IPS-NIHi7 (cell line): ENCODE data around the gene SPIB.
"Not testable (repeated sequence)": the region's sequence is repeated elsewhere in the genome, so short reads cannot be mapped to it uniquely, and the experiment has no call there.

Source experiments
- DNase-seq: peaks from one replicate; pipeline ENCODE4 v3.0.0; 2012; ENCODE audit warnings: mixed read lengths; ENCODE audit errors: extremely low spot score

SPIB gene

GRCh38 chr19:50418176-50419021 is at the start of gene SPIB:
TSS of gene SPIB (plus strand) at chr19:50418938. CDS start at chr19:50418963, 25 bp downstream.
- DNase-seq: no peak

- no peak for DNase-seq
These were observed 46.7 kb upstream of the SPIB start for GRCh38 chr19:50371914-50372475.

GRCh38 chr19:50376166-50377050 is 42.3 kb upstream of the SPIB start, which contains the start of gene NR1H2:
TSS of gene NR1H2 (plus strand) at chr19:50376457. CDS start at chr19:50377606, 1,149 bp downstream.
- peak; percentile 89 for DNase-seq

- DNase-seq: no peak
These were observed 41.7 kb upstream of the SPIB start for GRCh38 chr19:50377051-50377461.

- no peak for DNase-seq
These were observed 41.2 kb upstream of the SPIB start for GRCh38 chr19:50377517-50377916.

- DNase-seq: no peak
These were observed 40.4 kb upstream of the SPIB start for GRCh38 chr19:50378169-50378862.

GRCh38 chr19:50378863-50379236 is 39.9 kb upstream of the SPIB start:
- no peak for DNase-seq

GRCh38 chr19:50379602-50380001 is 39.1 kb upstream of the SPIB start:
- DNase-seq: no peak

- DNase-seq: no peak
These were observed 38.6 kb upstream of the SPIB start for GRCh38 chr19:50380137-50380536.

GRCh38 chr19:50380751-50381151 is 38.0 kb upstream of the SPIB start:
- DNase-seq: no peak

- DNase-seq: no peak
These were observed 36.6 kb upstream of the SPIB start for GRCh38 chr19:50381881-50382729.

GRCh38 chr19:50383001-50383851 is 35.5 kb upstream of the SPIB start:
- no peak for DNase-seq

- DNase-seq: peak; percentile 98
These were observed 34.7 kb upstream of the SPIB start, which contains the start of gene POLD1 for GRCh38 chr19:50383852-50384684. TSS of gene POLD1 (plus strand) at chr19:50384347. CDS start at chr19:50398852, 14,505 bp downstream.

- DNase-seq: no peak
These were observed 33.8 kb upstream of the SPIB start for GRCh38 chr19:50384685-50385535.

GRCh38 chr19:50387176-50387867 is 31.4 kb upstream of the SPIB start:
- DNase-seq: no peak

GRCh38 chr19:50387868-50388245 is 30.9 kb upstream of the SPIB start:
- DNase-seq: no peak

GRCh38 chr19:50390295-50390694 is 28.4 kb upstream of the SPIB start:
- not testable (repeated sequence) for DNase-seq
